Brain microvascular endothelial cell (primary cell): Measurements from ENCODE around the gene CACTIN.
"Not testable (repeated sequence)": the region's sequence is repeated elsewhere in the genome, so short reads cannot be mapped to it uniquely, and the experiment has no call there.

Source experiments
- DNase-seq: peaks from one replicate; pipeline ENCODE4 v3.0.0-alpha.2; 2020
- H3K27ac ChIP-seq: fragments of 250-450 bp; sonication (Bioruptor Pico); 2 replicates; pipeline ENCODE4 v1.5.1; 2020; ENCODE audit warnings: mild to moderate bottlenecking, moderate library complexity
- H3K27me3 ChIP-seq: fragments of 250-450 bp; sonication (Bioruptor Pico); replicated peaks from 2 replicates; pipeline ENCODE4 v1.5.1; 2020; ENCODE audit warnings: mild to moderate bottlenecking
- H3K36me3 ChIP-seq: fragments of 250-450 bp; sonication (Bioruptor Pico); replicated peaks from 2 replicates; pipeline ENCODE4 v1.5.1; 2020; ENCODE audit warnings: mild to moderate bottlenecking
- H3K4me3 ChIP-seq: 2 replicates; pipeline ENCODE4 v1.5.1; 2011; ENCODE audit warnings: low read depth, mild to moderate bottlenecking, control low read depth, low read length, moderate library complexity
- CTCF ChIP-seq: IDR thresholded peaks from 2 replicates; pipeline ENCODE4 v1.5.1; 2011; ENCODE audit warnings: low read depth, mild to moderate bottlenecking, moderate library complexity, low read length, control low read depth, inconsistent platforms; ENCODE audit errors: missing control alignments
- in situ Hi-C: cut with HindIII; loops from 2 replicates; pipeline ENCODE4 v1.10.0; 2017; ENCODE audit warnings: low sequenced_read_pairs, low pct_ligation_motif_present

Gene CACTIN

GRCh38 chr19:3649888-3650287 lies 23.3 kb upstream of the CACTIN start:
- no peak overlapping the region for H3K4me3 ChIP-seq
- no peak for TF ChIP-seq CTCF
- no peak for DNase-seq
- in situ Hi-C loops: no loop called here
- H3K27me3 ChIP-seq: no peaks in the 10 kb centered on the region
- H3K27ac ChIP-seq: no peak overlapping the region
- H3K36me3 ChIP-seq: peaks cover 36% of the 10 kb centered on the region

GRCh38 chr19:3648037-3648905 lies 21.7 kb upstream of the CACTIN start:
- peaks cover 39% of the 10 kb centered on the region for H3K36me3 ChIP-seq
- no peak overlapping the region for H3K4me3 ChIP-seq
- no peaks in the 10 kb centered on the region for H3K27me3 ChIP-seq
- TF ChIP-seq CTCF: no peak
- DNase-seq: no peak
- H3K27ac ChIP-seq: no peak overlapping the region
- in situ Hi-C loops: no loop called here

- DNase-seq, H3K27me3 ChIP-seq, in situ Hi-C loops, H3K27ac ChIP-seq, H3K4me3 ChIP-seq: not testable (repeated sequence)
- peaks cover 37% of the 10 kb centered on the region for H3K36me3 ChIP-seq
These were observed 20.5 kb upstream of the CACTIN start for GRCh38 chr19:3647102-3647501.

GRCh38 chr19:3646336-3647092 lies 19.9 kb upstream of the CACTIN start:
- in situ Hi-C loops: no loop called here
- peaks cover 40% of the 10 kb centered on the region for H3K36me3 ChIP-seq
- TF ChIP-seq CTCF: no peak

GRCh38 chr19:3645726-3646125 lies 19.1 kb upstream of the CACTIN start:
- Histone ChIP-seq H3K27me3 (no peaks in the 10 kb centered on the region), H3K27ac (no peak overlapping the region), H3K4me3 (no peak overlapping the region), H3K36me3 (peaks cover 39% of the 10 kb centered on the region)
- in situ Hi-C loops: no loop called here
- no peak for DNase-seq
- no peak for TF ChIP-seq CTCF

More at GRCh38 chr19:3646336-3647092, 19.9 kb upstream of the CACTIN start:
- Histone ChIP-seq H3K4me3 (no peak overlapping the region), H3K27me3 (no peaks in the 10 kb centered on the region), H3K27ac (no peak overlapping the region)
- no peak for DNase-seq

- H3K27me3 ChIP-seq: no peaks in the 10 kb centered on the region
- TF ChIP-seq CTCF: no peak
- H3K27ac ChIP-seq: no peak overlapping the region
- in situ Hi-C loops: no loop called here
- DNase-seq: no peak
- no peak overlapping the region for H3K4me3 ChIP-seq
- H3K36me3 ChIP-seq: peaks cover 41% of the 10 kb centered on the region
These were observed 18.4 kb upstream of the CACTIN start for GRCh38 chr19:3645067-3645396.
